K562 (cell line): ENCODE results near the gene ADGRB3. TPM values are rescaled to one million over a fixed set of nuclear protein-coding genes. Genes with fewer than 3 reads are reported as not detected.

Source experiments
- AFF4 ChIP-seq: sonication (generic); formaldehyde crosslinking; IDR thresholded peaks from 2 replicates; pipeline ENCODE4 v1.8.0; 2023; ENCODE audit warnings: mild to moderate bottlenecking, missing genetic modification reagents
- ARID2 ChIP-seq: fragments of 450-650 bp; IDR thresholded peaks from 2 replicates; pipeline ENCODE4 v1.6.1; 2017; ENCODE audit warnings: antibody characterized with exemption, mild to moderate bottlenecking
- CCNT2 ChIP-seq: IDR thresholded peaks from 2 replicates; pipeline ENCODE4 v1.6.1; 2011; ENCODE audit warnings: borderline replicate concordance, low read depth, mild to moderate bottlenecking, moderate library complexity, mixed read lengths, low read length; ENCODE audit not compliant: insufficient read length; ENCODE audit errors: extremely low read depth
- DDX20 ChIP-seq: fragments of 450-650 bp; IDR thresholded peaks from 2 replicates; pipeline ENCODE4 v1.6.1; 2016; ENCODE audit warnings: missing genetic modification characterization, low read depth, mild to moderate bottlenecking, missing compliant biosample characterization, moderate library complexity
- FOXK1 ChIP-seq: sonication (generic); formaldehyde crosslinking; IDR thresholded peaks from 2 replicates; pipeline ENCODE4 v1.8.0; 2022; ENCODE audit warnings: missing genetic modification reagents, mild to moderate bottlenecking, borderline replicate concordance
- GTF2E2 ChIP-seq: fragments of 200-800 bp; sonication (Bioruptor generic); IDR thresholded peaks from 2 replicates; pipeline ENCODE4 v1.6.1; 2016; ENCODE audit warnings: missing genetic modification characterization, missing compliant biosample characterization
- SLC30A9 ChIP-seq: fragments of 250-450 bp; sonication (Bioruptor Pico); IDR thresholded peaks from 2 replicates; pipeline ENCODE4 v1.8.0; 2022; ENCODE audit warnings: mild to moderate bottlenecking, moderate library complexity
- SMARCB1 ChIP-seq: IDR thresholded peaks from 2 replicates; pipeline ENCODE4 v1.6.1; 2011; ENCODE audit warnings: improper control_type of control experiment, low read depth; ENCODE audit not compliant: insufficient read length
- SNAPC5 ChIP-seq: fragments of 250-450 bp; sonication (Bioruptor Pico); IDR thresholded peaks from 2 replicates; pipeline ENCODE4 v1.8.0; 2021; ENCODE audit warnings: moderate library complexity, mild to moderate bottlenecking, inconsistent platforms
- TFE3 ChIP-seq: fragments of 450-650 bp; formaldehyde crosslinking; IDR thresholded peaks from 2 replicates; pipeline ENCODE4 v1.4.0; 2020; ENCODE audit warnings: mild to moderate bottlenecking, mixed read lengths
- THRAP3 ChIP-seq: fragments of 450-650 bp; IDR thresholded peaks from 2 replicates; pipeline ENCODE4 v1.6.1; 2016; ENCODE audit warnings: mild to moderate bottlenecking, inconsistent platforms, borderline replicate concordance
- VEZF1 ChIP-seq: fragments of 200-800 bp; sonication (Bioruptor generic); IDR thresholded peaks from 2 replicates; pipeline ENCODE4 v1.6.1; 2017; ENCODE audit warnings: missing genetic modification characterization, missing compliant biosample characterization
- ZBTB34 ChIP-seq: fragments of 250-450 bp; sonication (Bioruptor Pico); IDR thresholded peaks from 2 replicates; pipeline ENCODE4 v1.8.0; 2021; ENCODE audit warnings: mild to moderate bottlenecking, moderate library complexity
- ZNF232 ChIP-seq: sonication (generic); formaldehyde crosslinking; IDR thresholded peaks from 2 replicates; pipeline ENCODE4 v1.8.0; 2022; ENCODE audit warnings: mild to moderate bottlenecking, missing genetic modification reagents
- ZNF316 ChIP-seq: fragments of 450-650 bp; IDR thresholded peaks from 2 replicates; pipeline ENCODE4 v1.6.1; 2016
- ZNF740 ChIP-seq, 3 experiments: fragments of 200-800 bp in 1 of 3; sonication (Bioruptor generic) in 1 of 3; sonication (generic) in 1 of 3; formaldehyde crosslinking in 1 of 3; IDR thresholded peaks; 2 replicates each; pipeline versions ENCODE4 v1.6.1 to v1.8.0; 2016 to 2022; ENCODE audit warnings: mild to moderate bottlenecking in 2 of 3, missing compliant biosample characterization in 2 of 3, missing genetic modification characterization in 2 of 3, missing genetic modification reagents in 1 of 3
- polyA plus RNA-seq, 8 experiments: library from polyadenylated mRNA; depleted of rRNA in 4 of 8; stranded (reverse) in 5 of 8; unstranded in 3 of 8; fragments of >200 nt; fragmentation: Nextera tagmentation in 2 of 8; fragmentation: Illumina TruSeq in 1 of 8; extraction: Ambion mirVana in 2 of 8; extraction: Trizol in 1 of 8; gene quantifications; 2 replicates each; pipeline versions ENCODE4 v1.2.1 to v1.2.3, GENCODE V29; 2011 to 2014; ENCODE audit warnings: inconsistent platforms in 1 of 8, missing spikeins in 1 of 8
- total RNA-seq, 7 experiments: library from RNA; depleted of rRNA in 6 of 7; stranded (reverse); fragments of >200 nt in 6 of 7; fragmentation: Illumina TruSeq in 2 of 7; extraction: Trizol in 2 of 7; gene quantifications; 2 replicates each; pipeline versions ENCODE4 v1.2.1 to v1.2.3, GENCODE V29; 2011 to 2021; ENCODE audit warnings: low replicate concordance in 1 of 7

ADGRB3 gene
- total and polyA plus RNA-seq, 9 of the 15 experiments (the other 6 are each of a cell fraction or from before 2014, with no cell fraction given), result 0.90 to 7.8 (median 2.4) TPM

- TF ChIP-seq TFE3 (CRISPR knock-in tag), result no peak
- TF ChIP-seq ARID2, result no peak
- no peak for TF ChIP-seq DDX20 (tag)
- no peak for TF ChIP-seq THRAP3
- no peak for TF ChIP-seq SLC30A9 (CRISPR knock-in tag)
- no peak for TF ChIP-seq ZNF232
- no peak for TF ChIP-seq CCNT2
- TF ChIP-seq VEZF1, result no peak
- no peak for TF ChIP-seq ZBTB34 (CRISPR knock-in tag)
- TF ChIP-seq SNAPC5 (CRISPR knock-in tag), result no peak
- TF ChIP-seq ZNF316, result peak; percentile 77
- no peak for TF ChIP-seq SMARCB1
- no peak for TF ChIP-seq ZNF740 (CRISPR knock-in tag; IDR thresholded peaks at IDR 0.05)
- TF ChIP-seq ZNF740 (tag; IDR thresholded peaks at IDR 0.05), result no peak
- no peak for TF ChIP-seq GTF2E2 (tag)
- TF ChIP-seq FOXK1, result no peak
- TF ChIP-seq AFF4 (CRISPR knock-in tag), result no peak
Measured at GRCh38 chr6:68741501-68742386, 106.7 kb downstream of the ADGRB3 start (continued).
